ENCODE measurements around the gene RFX2. TPM values are rescaled to one million over a fixed set of nuclear protein-coding genes. Genes with fewer than 3 reads are reported as not detected.

RFX2 gene
- total and polyA plus RNA-seq, 4 experiments from 2014 or later = 3.6 to 6.7 (median 5.8) TPM

- Mint-ChIP-seq H3K4me3 (no peak overlapping the region), H3K36me3 (peaks cover 0 to 1% of the 10 kb centered on the region in 2 donors), H3K4me1 (peaks cover 0 to 7% (median under 1%) of the 10 kb centered on the region in 4 donors), H3K27ac (no peak overlapping the region), H3K9me3 (no peaks in the 10 kb centered on the region), H3K27me3 (peaks cover 0 to 2% of the 10 kb centered on the region in 2 donors)
- Histone ChIP-seq H3K27me3 (ENCODE audit: insufficient read depth, low read length) (no peaks in the 10 kb centered on the region), H3K36me3 (ENCODE audit: insufficient read depth, low read length) (no peaks in the 10 kb centered on the region), H3K4me3 (ENCODE audit: low read length in 2 of 2) (no peak overlapping the region), H3K4me1 (ENCODE audit: insufficient read depth, low read length) (peaks cover 4% of the 10 kb centered on the region), H3K9me3 (ENCODE audit: control insufficient read depth in 1 of 2, low read length in 2 of 2) (no peaks in the 10 kb centered on the region), H3K27ac (ENCODE audit: low read depth, low read length) (no peak overlapping the region)
- intact Hi-C loops (cut with micrococcal nuclease) = no loop called here
- ChIA-PET CTCF (ENCODE audit: partially characterized antibody) (interaction anchor here (0.9 to 3.5 kb wide), 12 partner anchors 8 to 217 kb away, joined by 3 to 51 read pairs (median 8); partner anchors contain the start of genes NDUFA11 and NRTN), POLR2A (ENCODE audit: partially characterized antibody) (no interaction called here)
- no peak for DNase-seq
Measured at GRCh38 chr19:6020972-6021805, 89.1 kb downstream of the RFX2 start.

- ChIA-PET CTCF (ENCODE audit: partially characterized antibody) (interaction anchor here (3.4 to 3.5 kb wide), 2 partner anchors 36 to 53 kb away, joined by 18 to 32 read pairs; no protein-coding TSS in a partner anchor), POLR2A (ENCODE audit: partially characterized antibody) (no interaction called here)
- H3K27me3 ChIP-seq (ENCODE audit: insufficient read depth, low read length) = no peaks in the 10 kb centered on the region
- Mint-ChIP-seq H3K27me3 (peaks cover 0 to 2% of the 10 kb centered on the region in 2 donors), H3K9me3 (no peaks in the 10 kb centered on the region), H3K4me1 (peaks cover 0 to 7% (median under 1%) of the 10 kb centered on the region in 4 donors), H3K4me3 (no peak overlapping the region), H3K27ac (no peak overlapping the region), H3K36me3 (no peaks in the 10 kb centered on the region)
- peaks cover 4% of the 10 kb centered on the region for H3K4me1 ChIP-seq (ENCODE audit: insufficient read depth, low read length)
- intact Hi-C loops (cut with micrococcal nuclease) = no loop called here
- no peak overlapping the region for H3K27ac ChIP-seq (ENCODE audit: low read depth, low read length)
- H3K9me3 ChIP-seq (ENCODE audit: control insufficient read depth in 1 of 2, low read length in 2 of 2) = no peaks in the 10 kb centered on the region
- no peak overlapping the region for H3K4me3 ChIP-seq (ENCODE audit: low read length in 2 of 2)
- DNase-seq = no peak
- no peaks in the 10 kb centered on the region for H3K36me3 ChIP-seq (ENCODE audit: insufficient read depth, low read length)
Measured at GRCh38 chr19:6020166-6020882, 90.0 kb downstream of the RFX2 start.

GRCh38 chr19:6018786-6019185 lies 91.5 kb downstream of the RFX2 start:
- H3K36me3 Mint-ChIP-seq = no peaks in the 10 kb centered on the region
- Histone ChIP-seq H3K27me3 (ENCODE audit: insufficient read depth, low read length) (no peaks in the 10 kb centered on the region), H3K4me3 (ENCODE audit: low read length in 2 of 2) (no peak overlapping the region), H3K36me3 (ENCODE audit: insufficient read depth, low read length) (no peaks in the 10 kb centered on the region), H3K4me1 (ENCODE audit: insufficient read depth, low read length) (peaks cover 4% of the 10 kb centered on the region), H3K27ac (ENCODE audit: low read depth, low read length) (no peak overlapping the region), H3K9me3 (ENCODE audit: control insufficient read depth in 1 of 2, low read length in 2 of 2) (no peaks in the 10 kb centered on the region)
- peaks cover 0 to 2% of the 10 kb centered on the region in 2 donors for H3K27me3 Mint-ChIP-seq
- intact Hi-C loops (cut with micrococcal nuclease) = no loop called here
- H3K4me3 Mint-ChIP-seq = no peak overlapping the region
- no peak overlapping the region for H3K27ac Mint-ChIP-seq
- H3K4me1 Mint-ChIP-seq = peaks cover 0 to 7% (median under 1%) of the 10 kb centered on the region in 4 donors
- ChIA-PET POLR2A (ENCODE audit: partially characterized antibody) (no interaction called here), CTCF (ENCODE audit: partially characterized antibody) (interaction anchor here (0.6 to 1.0 kb wide), 3 partner anchors 16 to 51 kb away, joined by 3 read pairs; no protein-coding TSS in a partner anchor)
- no peaks in the 10 kb centered on the region for H3K9me3 Mint-ChIP-seq
- DNase-seq = no peak

- CTCF ChIA-PET (ENCODE audit: partially characterized antibody) = interaction anchor here (1.4 kb wide), 1 partner anchor 30 kb away, joined by 4 read pairs; no protein-coding TSS in a partner anchor
- peaks cover 4% of the 10 kb centered on the region for H3K4me1 ChIP-seq (ENCODE audit: insufficient read depth, low read length)
- intact Hi-C loops (cut with micrococcal nuclease) = no loop called here
- POLR2A ChIA-PET (ENCODE audit: partially characterized antibody) = no interaction called here
- H3K9me3 ChIP-seq (ENCODE audit: control insufficient read depth in 1 of 2, low read length in 2 of 2) = no peaks in the 10 kb centered on the region
- H3K36me3 Mint-ChIP-seq = no peaks in the 10 kb centered on the region
- H3K27me3 Mint-ChIP-seq = peaks cover 0 to 2% of the 10 kb centered on the region in 2 donors
- peaks cover 0 to 7% (median 0%) of the 10 kb centered on the region in 4 donors for H3K4me1 Mint-ChIP-seq
- H3K27ac Mint-ChIP-seq = no peak overlapping the region
- H3K4me3 Mint-ChIP-seq = no peak overlapping the region
- H3K27me3 ChIP-seq (ENCODE audit: insufficient read depth, low read length) = no peaks in the 10 kb centered on the region
- no peaks in the 10 kb centered on the region for H3K9me3 Mint-ChIP-seq
- H3K4me3 ChIP-seq (ENCODE audit: low read length in 2 of 2) = no peak overlapping the region
- H3K36me3 ChIP-seq (ENCODE audit: insufficient read depth, low read length) = no peaks in the 10 kb centered on the region
- H3K27ac ChIP-seq (ENCODE audit: low read depth, low read length) = no peak overlapping the region
- no peak for DNase-seq
Measured at GRCh38 chr19:6017576-6017975, 92.7 kb downstream of the RFX2 start.

- CTCF ChIA-PET (ENCODE audit: partially characterized antibody) = interaction anchor here (1.4 kb wide), 1 partner anchor 29 kb away, joined by 4 read pairs; no protein-coding TSS in a partner anchor
Measured at GRCh38 chr19:6015841-6016545, 94.3 kb downstream of the RFX2 start.

GRCh38 chr19:6014551-6015135 lies 95.7 kb downstream of the RFX2 start:
- H3K9me3 ChIP-seq (ENCODE audit: control insufficient read depth in 1 of 2, low read length in 2 of 2) = no peaks in the 10 kb centered on the region
- Mint-ChIP-seq H3K36me3 (peaks cover 0 to 5% of the 10 kb centered on the region in 2 donors), H3K9me3 (no peaks in the 10 kb centered on the region), H3K27ac (no peak overlapping the region), H3K4me3 (no peak overlapping the region), H3K27me3 (no peaks in the 10 kb centered on the region), H3K4me1 (no peaks in the 10 kb centered on the region)
- no peaks in the 10 kb centered on the region for H3K36me3 ChIP-seq (ENCODE audit: insufficient read depth, low read length)
- intact Hi-C loops (cut with micrococcal nuclease) = no loop called here
- H3K27ac ChIP-seq (ENCODE audit: low read depth, low read length) = no peak overlapping the region
- POLR2A ChIA-PET (ENCODE audit: partially characterized antibody) = no interaction called here
- no peak for DNase-seq
- CTCF ChIA-PET (ENCODE audit: partially characterized antibody) = interaction anchor here (1.8 kb wide), 1 partner anchor 8 kb away, joined by 6 read pairs; no protein-coding TSS in a partner anchor
- H3K4me1 ChIP-seq (ENCODE audit: insufficient read depth, low read length) = no peaks in the 10 kb centered on the region
- no peaks in the 10 kb centered on the region for H3K27me3 ChIP-seq (ENCODE audit: insufficient read depth, low read length)
- H3K4me3 ChIP-seq (ENCODE audit: low read length in 2 of 2) = no peak overlapping the region

More at GRCh38 chr19:6015841-6016545, 94.3 kb downstream of the RFX2 start:
- no peak overlapping the region for H3K4me3 Mint-ChIP-seq
- no peaks in the 10 kb centered on the region for H3K4me1 Mint-ChIP-seq
- no peaks in the 10 kb centered on the region for H3K9me3 ChIP-seq (ENCODE audit: control insufficient read depth in 1 of 2, low read length in 2 of 2)
- no peaks in the 10 kb centered on the region for H3K36me3 Mint-ChIP-seq
- H3K9me3 Mint-ChIP-seq = no peaks in the 10 kb centered on the region
- no peaks in the 10 kb centered on the region for H3K27me3 Mint-ChIP-seq
- POLR2A ChIA-PET (ENCODE audit: partially characterized antibody) = no interaction called here
- intact Hi-C loops (cut with micrococcal nuclease) = no loop called here
- no peaks in the 10 kb centered on the region for H3K4me1 ChIP-seq (ENCODE audit: insufficient read depth, low read length)
- no peak overlapping the region for H3K4me3 ChIP-seq (ENCODE audit: low read length in 2 of 2)
- H3K27ac Mint-ChIP-seq = no peak overlapping the region
- H3K36me3 ChIP-seq (ENCODE audit: insufficient read depth, low read length) = no peaks in the 10 kb centered on the region
- H3K27me3 ChIP-seq (ENCODE audit: insufficient read depth, low read length) = no peaks in the 10 kb centered on the region
- no peak overlapping the region for H3K27ac ChIP-seq (ENCODE audit: low read depth, low read length)
- DNase-seq = no peak
